ENCODE results near the gene SEL1L2.

Gene SEL1L2

DNA sequence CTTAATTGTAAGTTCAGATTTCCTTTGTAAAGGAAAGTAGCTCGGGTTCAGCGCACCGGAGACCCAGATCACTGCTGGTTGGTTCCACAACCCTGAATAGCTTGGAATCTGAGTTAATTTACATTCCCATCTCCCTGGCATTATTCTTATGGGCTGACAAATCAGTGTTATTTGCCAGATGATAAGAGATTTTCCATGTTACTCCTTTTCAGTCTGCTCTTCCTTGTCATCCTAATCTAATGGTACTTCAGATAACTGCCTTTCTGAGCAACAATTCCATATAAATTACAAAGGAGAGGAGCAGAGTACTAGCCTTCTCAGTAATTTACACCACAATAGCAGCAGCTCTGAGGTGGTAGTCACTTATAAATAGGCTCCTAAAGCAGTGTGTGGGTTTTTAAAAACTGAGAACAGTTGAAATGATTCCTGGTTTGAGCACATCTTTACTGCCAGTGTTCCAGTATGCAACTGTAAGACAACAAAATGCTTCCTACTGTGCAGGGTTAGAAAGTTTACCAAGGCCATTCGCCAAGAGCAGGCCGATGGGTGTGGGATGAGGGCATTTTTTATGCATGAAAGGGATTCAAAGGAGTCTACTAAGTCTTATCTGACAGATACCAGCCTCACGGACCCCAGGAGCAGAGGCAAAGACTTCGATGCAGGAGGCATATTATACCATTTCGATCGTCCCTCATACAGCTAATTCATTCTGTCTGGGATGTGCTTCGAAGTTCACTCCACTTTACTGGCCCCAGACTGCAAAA, 115.8 kb downstream of the SEL1L2 start:
- DNase-seq (ENCODE audit: low read depth): no peak
- H3K4me3 ChIP-seq (ENCODE audit: low read depth, low read length): no peak overlapping the region
- TF ChIP-seq, protein P1, sequence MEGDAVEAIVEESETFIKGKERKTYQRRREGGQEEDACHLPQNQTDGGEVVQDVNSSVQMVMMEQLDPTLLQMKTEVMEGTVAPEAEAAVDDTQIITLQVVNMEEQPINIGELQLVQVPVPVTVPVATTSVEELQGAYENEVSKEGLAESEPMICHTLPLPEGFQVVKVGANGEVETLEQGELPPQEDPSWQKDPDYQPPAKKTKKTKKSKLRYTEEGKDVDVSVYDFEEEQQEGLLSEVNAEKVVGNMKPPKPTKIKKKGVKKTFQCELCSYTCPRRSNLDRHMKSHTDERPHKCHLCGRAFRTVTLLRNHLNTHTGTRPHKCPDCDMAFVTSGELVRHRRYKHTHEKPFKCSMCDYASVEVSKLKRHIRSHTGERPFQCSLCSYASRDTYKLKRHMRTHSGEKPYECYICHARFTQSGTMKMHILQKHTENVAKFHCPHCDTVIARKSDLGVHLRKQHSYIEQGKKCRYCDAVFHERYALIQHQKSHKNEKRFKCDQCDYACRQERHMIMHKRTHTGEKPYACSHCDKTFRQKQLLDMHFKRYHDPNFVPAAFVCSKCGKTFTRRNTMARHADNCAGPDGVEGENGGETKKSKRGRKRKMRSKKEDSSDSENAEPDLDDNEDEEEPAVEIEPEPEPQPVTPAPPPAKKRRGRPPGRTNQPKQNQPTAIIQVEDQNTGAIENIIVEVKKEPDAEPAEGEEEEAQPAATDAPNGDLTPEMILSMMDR (IDR thresholded peaks at IDR 0.05; ENCODE audit: control insufficient read depth, extremely low read depth, insufficient read depth): no peak

DNA sequence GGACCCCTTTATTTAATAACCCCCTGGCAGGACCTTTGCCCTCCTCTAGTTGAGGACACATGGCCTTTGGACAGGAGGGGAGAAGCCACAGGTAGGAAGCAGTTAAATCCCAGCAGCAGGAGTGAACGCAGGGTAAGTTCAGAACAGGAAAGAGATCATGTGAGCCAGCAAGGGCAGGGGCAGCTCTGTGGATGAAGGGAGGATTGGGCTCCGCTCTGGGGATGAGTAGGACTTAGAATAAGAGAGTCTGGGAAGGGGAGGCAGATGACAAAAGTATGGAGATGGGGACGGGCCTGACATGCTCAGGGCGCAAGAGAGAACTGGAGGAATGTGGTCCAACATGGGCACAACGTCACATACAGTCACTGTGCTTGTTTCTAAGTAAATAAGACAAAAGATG, 116.6 kb downstream of the SEL1L2 start:
- DNase-seq (ENCODE audit: low read depth): no peak
- H3K4me3 ChIP-seq (ENCODE audit: low read depth, low read length): no peak overlapping the region
- TF ChIP-seq, protein P1 (IDR thresholded peaks at IDR 0.05; ENCODE audit: control insufficient read depth, extremely low read depth, insufficient read depth): no peak

- TF ChIP-seq, protein P1 (IDR thresholded peaks at IDR 0.05; ENCODE audit: control insufficient read depth, extremely low read depth, insufficient read depth): no peak
- no peak for DNase-seq (ENCODE audit: low read depth)
- H3K4me3 ChIP-seq (ENCODE audit: low read depth, low read length): no peak overlapping the region
Observed at GRCh38 chr20:13870170-13870748, 120.2 kb downstream of the SEL1L2 start.

- DNase-seq (ENCODE audit: low read depth): no peak
- TF ChIP-seq, protein P1 (IDR thresholded peaks at IDR 0.05; ENCODE audit: control insufficient read depth, extremely low read depth, insufficient read depth): no peak
- no peak overlapping the region for H3K4me3 ChIP-seq (ENCODE audit: low read depth, low read length)
Observed at GRCh38 chr20:13868331-13868730, 122.1 kb downstream of the SEL1L2 start.

GRCh38 chr20:13865791-13866351, 124.5 kb downstream of the SEL1L2 start:
- H3K4me3 ChIP-seq (ENCODE audit: low read depth, low read length): no peak overlapping the region
- no peak for DNase-seq (ENCODE audit: low read depth)
- TF ChIP-seq, protein P1 (IDR thresholded peaks at IDR 0.05; ENCODE audit: control insufficient read depth, extremely low read depth, insufficient read depth): no peak

- TF ChIP-seq, protein P1 (IDR thresholded peaks at IDR 0.05; ENCODE audit: control insufficient read depth, extremely low read depth, insufficient read depth): no peak
- no peak overlapping the region for H3K4me3 ChIP-seq (ENCODE audit: low read depth, low read length)
- DNase-seq (ENCODE audit: low read depth): no peak
Observed at GRCh38 chr20:13865156-13865555, 125.3 kb downstream of the SEL1L2 start.
